ENCODE results near the gene SKA1. TPM values are rescaled to one million over a fixed set of nuclear protein-coding genes. Genes with fewer than 3 reads are reported as not detected.
A peak's percentile ranks its signal among the peaks of the same experiment; 100 is the strongest.
"Not testable (repeated sequence)": the region's sequence is repeated elsewhere in the genome, so short reads cannot be mapped to it uniquely, and the experiment has no call there.

The SKA1 gene
- total RNA-seq, 2 donors from 2014 or later, result 3.6 to 21.3 TPM

GRCh38 chr18:50429207-50429948 lies 54.5 kb downstream of the SKA1 start:
- intact Hi-C loops (cut with DNase I), result loop anchor here (5.0 kb wide), 1 partner anchor 207 kb away; no protein-coding TSS in a partner anchor
- DNase-seq, result no peak
- Histone ChIP-seq H3K4me3 (no peak overlapping the region), H3K27ac (no peak overlapping the region), H3K4me1 (no peaks in the 10 kb centered on the region), H3K9ac (ENCODE audit: low read depth in 2 of 2, low read length in 2 of 2) (no peak overlapping the region), H3K27me3 (no peaks in the 10 kb centered on the region), H3K9me3 (no peaks in the 10 kb centered on the region), H3K36me3 (no peaks in the 10 kb centered on the region)
- TF ChIP-seq CTCF (IDR thresholded peaks at IDR 0.05), result peak; percentile 48

GRCh38 chr18:50432915-50433314 lies 58.1 kb downstream of the SKA1 start:
- TF ChIP-seq CTCF (IDR thresholded peaks at IDR 0.05), result no peak
- no peak for DNase-seq
- H3K4me1 ChIP-seq, result no peaks in the 10 kb centered on the region
- no peaks in the 10 kb centered on the region for H3K36me3 ChIP-seq
- H3K9ac ChIP-seq (ENCODE audit: low read depth in 2 of 2, low read length in 2 of 2), result no peak overlapping the region
- no peak overlapping the region for H3K4me3 ChIP-seq
- no peaks in the 10 kb centered on the region for H3K27me3 ChIP-seq
- intact Hi-C loops (cut with DNase I), result no loop called here
- no peak overlapping the region for H3K27ac ChIP-seq
- H3K9me3 ChIP-seq, result no peaks in the 10 kb centered on the region

GRCh38 chr18:50436742-50437141 lies 61.9 kb downstream of the SKA1 start:
- H3K27me3 ChIP-seq; H3K4me1 ChIP-seq; H3K9ac ChIP-seq (ENCODE audit: low read depth in 2 of 2, low read length in 2 of 2); H3K27ac ChIP-seq; H3K9me3 ChIP-seq; DNase-seq; H3K36me3 ChIP-seq; H3K4me3 ChIP-seq; intact Hi-C loops (cut with DNase I): not testable (repeated sequence)

- no peaks in the 10 kb centered on the region for H3K27me3 ChIP-seq
- no peaks in the 10 kb centered on the region for H3K4me1 ChIP-seq
- TF ChIP-seq CTCF (IDR thresholded peaks at IDR 0.05), result no peak
- no peak overlapping the region for H3K9ac ChIP-seq (ENCODE audit: low read depth in 2 of 2, low read length in 2 of 2)
- DNase-seq, result no peak
- H3K36me3 ChIP-seq, result no peaks in the 10 kb centered on the region
- no peak overlapping the region for H3K27ac ChIP-seq
- intact Hi-C loops (cut with DNase I), result no loop called here
- H3K4me3 ChIP-seq, result no peak overlapping the region
- no peaks in the 10 kb centered on the region for H3K9me3 ChIP-seq
These were observed 64.7 kb downstream of the SKA1 start for GRCh38 chr18:50439460-50440015.

- Histone ChIP-seq H3K27ac (no peak overlapping the region), H3K4me1 (no peaks in the 10 kb centered on the region), H3K27me3 (no peaks in the 10 kb centered on the region), H3K9ac (ENCODE audit: low read depth in 2 of 2, low read length in 2 of 2) (no peak overlapping the region), H3K36me3 (no peaks in the 10 kb centered on the region), H3K4me3 (no peak overlapping the region), H3K9me3 (no peaks in the 10 kb centered on the region)
- intact Hi-C loops (cut with DNase I), result no loop called here
- TF ChIP-seq CTCF (IDR thresholded peaks at IDR 0.05), result no peak
- DNase-seq, result no peak
These were observed 66.2 kb downstream of the SKA1 start for GRCh38 chr18:50441016-50441415.

GRCh38 chr18:50441501-50441900 lies 66.7 kb downstream of the SKA1 start:
- no peaks in the 10 kb centered on the region for H3K4me1 ChIP-seq
- DNase-seq, result no peak
- no peak overlapping the region for H3K4me3 ChIP-seq
- TF ChIP-seq CTCF (IDR thresholded peaks at IDR 0.05), result no peak
- no peak overlapping the region for H3K9ac ChIP-seq (ENCODE audit: low read depth in 2 of 2, low read length in 2 of 2)
- no peaks in the 10 kb centered on the region for H3K36me3 ChIP-seq
- no peak overlapping the region for H3K27ac ChIP-seq
- H3K9me3 ChIP-seq, result no peaks in the 10 kb centered on the region
- intact Hi-C loops (cut with DNase I), result no loop called here
- no peaks in the 10 kb centered on the region for H3K27me3 ChIP-seq
